Measurements from ENCODE around the gene SLC12A1.

The SLC12A1 gene

DNA sequence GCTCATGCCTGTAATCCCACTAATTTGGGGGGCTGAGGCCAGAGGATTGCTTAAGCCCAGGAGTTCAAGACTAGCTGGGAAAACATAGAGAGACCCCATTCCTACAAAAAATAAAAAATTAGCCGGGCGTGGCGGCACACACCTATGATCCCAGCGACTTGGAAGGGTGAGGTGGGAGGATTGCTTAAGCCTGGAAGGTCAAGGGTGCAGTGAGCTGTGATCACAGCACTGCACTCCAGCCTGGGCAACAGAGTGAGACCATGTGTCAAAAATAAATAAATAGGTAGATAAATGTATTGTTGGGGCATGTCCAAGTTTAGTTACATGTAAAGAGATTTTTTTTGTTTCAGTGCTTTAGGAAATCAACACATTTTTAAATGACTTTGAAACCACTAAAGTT is 36.4 kb downstream of the SLC12A1 start:
- DNase-seq (ENCODE audit: low read depth in 2 of 2), result no peak

DNA sequence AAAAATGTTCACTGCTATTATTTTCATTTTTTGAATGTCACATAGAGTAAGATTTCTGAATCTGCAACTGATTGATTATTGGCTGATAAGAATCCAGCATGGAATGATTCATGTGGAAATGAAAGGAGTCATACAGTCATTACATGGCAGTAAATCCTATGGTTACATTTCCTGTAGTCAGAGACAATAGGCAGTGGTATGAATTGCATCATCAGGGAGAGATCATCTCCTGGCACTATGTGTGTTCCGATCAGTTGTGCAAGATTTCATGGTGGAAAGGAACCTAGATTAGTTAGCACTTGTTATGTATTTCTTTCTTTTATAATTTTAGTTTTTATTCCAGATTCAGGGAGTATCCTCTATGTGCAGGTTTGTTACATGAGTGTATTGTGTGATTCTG is 38.8 kb downstream of the SLC12A1 start:
- no peak for DNase-seq (ENCODE audit: low read depth in 2 of 2)

GRCh38 chr15:48248414-48248813 is 42.3 kb downstream of the SLC12A1 start:
- DNase-seq (ENCODE audit: low read depth in 2 of 2), result no peak

DNA sequence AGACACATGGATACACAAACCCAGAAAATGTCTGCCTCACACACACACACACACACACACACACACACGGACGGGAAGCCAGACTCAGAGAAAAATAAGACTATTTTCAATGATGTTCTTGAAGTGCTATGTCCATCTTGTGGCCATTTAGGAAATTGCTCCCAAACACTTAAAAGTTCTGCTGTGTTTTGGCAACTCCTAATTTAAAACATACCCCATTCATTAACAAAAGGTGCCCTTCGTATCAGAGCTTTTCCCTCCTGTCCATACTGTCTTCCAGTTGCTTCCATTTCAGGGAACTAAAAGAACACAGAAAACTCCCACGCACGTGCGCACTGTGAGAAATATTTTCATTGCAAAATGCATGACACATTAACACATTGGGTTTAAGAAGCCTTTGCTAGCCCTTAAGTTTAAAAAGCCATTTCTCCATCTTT is 44.6 kb downstream of the SLC12A1 start:
- DNase-seq (ENCODE audit: low read depth in 2 of 2), result peak in 1 of 2 donors; percentile 1

- DNase-seq (ENCODE audit: low read depth in 2 of 2), result no peak
Measured at GRCh38 chr15:48253172-48253571, 47.1 kb downstream of the SLC12A1 start.

- DNase-seq (ENCODE audit: low read depth in 2 of 2), result no peak
Measured at GRCh38 chr15:48265135-48265534, 59.0 kb downstream of the SLC12A1 start.

DNA sequence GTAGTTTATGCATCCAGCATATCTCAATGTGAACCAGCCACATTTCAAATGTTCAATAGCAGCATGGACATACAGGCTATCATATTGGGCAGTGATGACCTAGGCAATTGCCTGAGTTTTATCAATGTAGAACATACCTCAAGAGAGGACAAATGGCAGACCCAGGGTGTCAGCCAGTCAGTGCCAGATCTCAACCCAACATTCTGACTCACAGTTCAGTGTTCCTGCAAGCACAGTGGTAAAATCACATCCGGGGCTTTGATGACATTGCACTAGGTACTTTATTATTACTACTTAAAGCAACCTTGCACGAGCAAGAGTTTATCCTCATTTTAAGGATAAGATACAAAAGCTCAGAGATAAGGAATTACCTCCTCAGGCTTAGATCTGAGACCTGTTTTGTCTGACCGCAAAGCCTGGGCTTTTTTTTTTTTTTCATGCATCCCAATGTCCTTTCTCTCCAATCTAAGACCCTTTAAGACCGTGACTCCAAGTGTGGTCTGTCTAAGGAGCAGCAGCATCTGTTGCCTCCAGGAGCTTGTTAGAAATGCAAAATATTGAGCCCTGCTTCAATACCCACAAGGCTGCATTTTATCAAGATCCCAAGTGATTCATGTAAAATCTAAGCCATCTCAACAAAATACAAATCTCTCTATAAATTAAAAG is 60.1 kb downstream of the SLC12A1 start:
- no peak for DNase-seq (ENCODE audit: low read depth in 2 of 2)

DNA sequence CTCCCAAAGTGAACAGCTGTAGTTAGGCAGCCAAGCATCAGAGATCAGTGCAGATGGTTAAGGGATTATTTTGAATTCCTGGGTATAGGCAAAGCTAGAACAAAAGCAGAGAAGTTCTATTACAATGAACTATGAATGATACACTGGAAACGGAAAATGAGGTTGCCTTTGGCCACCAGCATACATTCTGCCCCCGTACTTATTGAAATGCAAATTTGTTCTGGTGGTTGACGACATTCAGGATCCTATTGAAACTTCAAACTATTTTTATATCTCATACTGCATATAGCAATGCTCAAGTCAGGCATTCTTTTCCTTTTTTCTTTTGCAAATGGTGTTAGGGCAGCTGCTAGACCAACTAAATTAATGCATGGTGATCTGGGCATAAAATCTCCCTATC is 61.7 kb downstream of the SLC12A1 start:
- DNase-seq (ENCODE audit: low read depth in 2 of 2), result no peak

DNA sequence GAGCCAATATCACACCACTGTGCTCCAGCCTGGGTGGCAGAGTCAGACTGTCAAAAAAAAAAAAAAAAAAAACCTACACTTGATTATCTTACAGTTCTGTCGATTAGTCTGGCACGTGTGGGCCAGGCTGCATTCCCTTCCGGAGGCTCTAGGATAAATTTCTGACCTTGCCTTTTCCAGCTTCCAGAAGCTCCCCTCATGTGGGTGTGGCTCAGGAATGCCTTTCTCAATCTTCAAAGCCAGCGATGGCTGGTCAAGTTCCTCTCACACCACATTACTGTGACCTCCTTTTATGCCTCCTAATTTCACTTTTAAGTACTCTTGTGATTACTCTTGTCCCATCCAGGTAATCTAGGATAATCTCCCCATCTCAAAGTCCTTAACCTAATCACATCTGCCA is 66.9 kb downstream of the SLC12A1 start:
- no peak for DNase-seq (ENCODE audit: low read depth in 2 of 2)

DNA sequence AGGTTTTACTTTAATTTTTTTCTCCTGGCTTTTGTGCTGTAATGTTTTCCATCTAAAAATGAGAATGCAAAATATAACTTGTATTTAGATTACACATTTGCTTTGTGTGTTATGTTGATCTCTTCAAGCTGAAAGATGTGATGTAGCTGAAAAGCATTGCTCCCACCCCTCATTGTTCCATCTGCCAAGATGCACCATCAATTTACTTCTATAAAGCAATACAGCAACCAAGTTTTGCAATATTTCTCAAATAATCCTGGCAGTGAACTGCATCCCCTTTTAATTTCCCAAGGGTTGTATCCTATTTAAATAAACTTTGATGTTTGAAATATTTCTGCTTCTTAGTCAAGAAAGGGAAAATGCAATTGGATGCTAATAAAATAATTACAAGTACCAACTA is 72.6 kb downstream of the SLC12A1 start:
- DNase-seq (ENCODE audit: low read depth in 2 of 2), result no peak

- no peak for DNase-seq (ENCODE audit: low read depth in 2 of 2)
Measured at GRCh38 chr15:48279608-48280007, 73.5 kb downstream of the SLC12A1 start.

- DNase-seq (ENCODE audit: low read depth in 2 of 2), result no peak
Measured at GRCh38 chr15:48281674-48282073, 75.6 kb downstream of the SLC12A1 start.

- DNase-seq (ENCODE audit: low read depth in 2 of 2), result no peak
Measured at GRCh38 chr15:48282216-48282615, 76.1 kb downstream of the SLC12A1 start.

- DNase-seq (ENCODE audit: low read depth in 2 of 2), result no peak
Measured at GRCh38 chr15:48283396-48284145, 77.5 kb downstream of the SLC12A1 start.

- DNase-seq (ENCODE audit: low read depth in 2 of 2), result peak in 1 of 2 donors; percentile 31
Measured at GRCh38 chr15:48285329-48286214, 79.5 kb downstream of the SLC12A1 start.

DNA sequence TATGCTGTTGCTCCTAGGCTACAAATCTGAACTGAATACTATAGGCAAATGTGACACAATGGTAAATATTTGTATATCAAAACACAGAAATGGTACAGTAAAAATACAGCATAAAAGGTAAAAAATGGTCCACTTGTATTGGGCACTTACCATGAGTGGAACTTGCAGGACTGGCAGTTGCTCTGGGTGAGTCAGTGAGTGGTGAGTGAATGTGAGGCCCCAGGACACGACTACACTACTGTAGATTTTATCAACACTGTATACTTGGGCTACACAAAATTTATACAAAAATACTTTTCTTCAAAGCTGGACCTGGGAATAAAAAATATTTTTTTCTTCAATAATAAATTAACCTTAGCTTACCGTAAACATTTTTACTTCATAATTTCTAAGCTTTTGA is 83.5 kb downstream of the SLC12A1 start:
- DNase-seq (ENCODE audit: low read depth in 2 of 2), result no peak

- no peak for DNase-seq (ENCODE audit: low read depth in 2 of 2)
Measured at GRCh38 chr15:48292458-48292857, 86.4 kb downstream of the SLC12A1 start.

DNA sequence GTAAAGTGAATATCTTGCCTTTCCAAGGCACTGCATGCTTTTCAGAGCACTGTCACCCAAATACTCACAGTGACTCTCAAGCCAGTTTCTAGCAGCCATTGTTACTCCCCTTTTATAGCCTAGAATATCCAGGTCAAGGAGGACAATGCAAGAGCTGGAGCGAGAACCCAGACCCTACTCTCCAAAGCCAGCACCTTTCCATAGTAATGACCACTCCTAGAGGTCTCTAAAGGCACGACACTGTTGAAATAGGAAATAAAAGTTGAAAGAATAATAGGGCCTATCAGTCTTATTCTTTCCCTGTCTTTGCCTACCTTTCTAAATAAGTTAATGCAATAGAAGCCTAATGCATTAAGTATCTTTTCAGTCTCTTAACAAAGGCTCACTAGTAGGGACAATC is 91.6 kb downstream of the SLC12A1 start:
- DNase-seq (ENCODE audit: low read depth in 2 of 2), result no peak

DNA sequence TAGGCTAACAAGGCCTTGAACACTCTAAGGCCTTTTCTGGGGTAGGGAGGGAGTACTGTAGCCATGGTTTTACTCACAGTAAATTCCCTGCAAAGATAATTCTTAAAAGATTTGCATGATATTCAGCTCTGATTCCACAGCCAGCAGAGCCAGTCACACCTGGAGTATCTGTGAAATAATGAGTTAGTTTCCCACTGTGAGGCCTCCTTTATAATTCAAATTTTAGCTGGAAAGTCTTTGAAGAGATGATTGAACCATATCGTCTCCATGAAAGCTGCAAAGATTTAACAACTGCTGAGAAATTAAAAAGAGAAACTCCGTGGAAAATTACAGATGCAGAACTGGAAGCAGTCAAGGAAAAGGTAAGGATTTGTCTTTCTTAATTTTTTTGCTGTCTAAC is 92.8 kb downstream of the SLC12A1 start:
- no peak for DNase-seq (ENCODE audit: low read depth in 2 of 2)

- DNase-seq (ENCODE audit: low read depth in 2 of 2), result no peak
Measured at GRCh38 chr15:48300038-48300437, 93.9 kb downstream of the SLC12A1 start.

GRCh38 chr15:48304398-48304797 is 98.3 kb downstream of the SLC12A1 start:
- DNase-seq (ENCODE audit: low read depth in 2 of 2), result no peak

DNA sequence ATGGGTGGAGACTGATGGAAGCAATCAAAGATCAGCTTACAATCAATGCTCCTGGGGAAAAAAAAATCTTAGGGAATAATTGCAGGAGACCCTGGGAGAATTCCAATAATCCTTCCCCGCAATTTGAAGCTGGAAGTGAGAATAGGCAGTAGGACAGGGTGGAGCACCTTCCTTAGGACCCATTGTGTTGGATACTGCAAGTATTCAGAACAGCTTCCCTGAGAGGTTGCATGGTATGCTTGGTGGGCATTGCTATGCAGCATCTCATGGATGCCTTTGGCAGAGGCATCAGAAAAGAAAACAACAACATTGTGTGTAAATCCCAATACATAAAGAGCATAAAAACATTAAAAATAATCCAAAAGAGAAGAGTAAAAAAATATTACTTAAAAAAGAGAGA is 100.5 kb downstream of the SLC12A1 start:
- no peak for DNase-seq (ENCODE audit: low read depth in 2 of 2)

All from stimulated activated CD4-positive, alpha-beta T cell treated with anti-CD3 and anti-CD28 coated beads, Interleukin-15, amount 100 ng/mL, for 48 hours (primary cell).